ENCODE data around the gene WHAMM.
"Not testable (repeated sequence)": the region's sequence is repeated elsewhere in the genome, so short reads cannot be mapped to it uniquely, and the experiment has no call there.

The WHAMM gene

GRCh38 chr15:82862886-82863285 is 53.5 kb downstream of the WHAMM start:
- no peak for DNase-seq

- DNase-seq, result no peak
Observed at GRCh38 chr15:82864967-82865366, 55.5 kb downstream of the WHAMM start.

- not testable (repeated sequence) for DNase-seq
Observed at GRCh38 chr15:82865581-82865980, 56.2 kb downstream of the WHAMM start.

DNA sequence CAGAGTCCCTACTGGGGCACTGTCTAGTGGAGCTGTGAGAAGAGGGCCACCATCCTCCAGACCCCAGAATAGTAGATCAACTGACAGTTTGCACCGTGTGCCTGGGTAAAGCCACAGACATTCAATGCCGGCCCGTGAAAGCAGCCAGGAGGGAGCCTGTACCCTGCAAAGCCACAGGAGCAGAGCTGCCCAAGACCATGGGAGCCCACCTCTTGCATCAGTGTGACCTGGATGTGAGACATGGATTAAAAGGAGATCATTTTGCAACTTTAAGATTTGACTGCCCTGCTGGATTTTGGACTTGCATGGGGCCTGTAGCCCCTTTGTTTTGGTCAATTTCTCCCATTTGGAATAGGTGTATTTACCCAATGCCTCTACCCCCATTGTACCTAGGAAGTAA is 56.6 kb downstream of the WHAMM start:
- DNase-seq, result not testable (repeated sequence)

DNA sequence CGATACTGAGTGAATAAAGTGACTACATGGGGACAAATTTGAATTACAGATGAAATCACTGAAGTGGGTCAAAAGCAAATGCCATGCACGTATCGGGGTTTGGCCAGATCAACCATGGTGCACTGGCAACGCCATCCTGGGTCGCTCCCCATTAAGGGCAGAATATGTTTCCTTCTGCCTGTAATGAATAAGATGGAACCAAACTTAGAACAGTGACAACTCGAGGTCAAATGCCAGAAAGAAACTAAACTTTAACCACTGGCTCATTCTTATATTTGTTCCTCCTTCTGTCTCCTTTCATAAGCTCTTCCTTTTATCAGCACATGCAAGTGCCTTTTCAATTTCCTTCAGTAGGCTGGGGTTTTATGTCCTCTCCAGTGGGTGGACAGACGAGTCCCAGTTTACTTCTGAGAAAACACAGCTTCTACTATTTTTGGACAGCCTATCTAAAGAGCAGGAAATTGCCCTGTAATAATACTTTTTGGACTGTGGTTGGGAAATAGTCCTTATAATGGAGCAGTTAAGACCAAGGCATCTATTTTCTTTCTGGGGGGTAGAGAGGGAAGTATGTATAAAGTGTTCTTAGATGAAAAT is 61.4 kb downstream of the WHAMM start:
- no peak for DNase-seq

- no peak for DNase-seq
Observed at GRCh38 chr15:82871358-82871757, 61.9 kb downstream of the WHAMM start.

DNA sequence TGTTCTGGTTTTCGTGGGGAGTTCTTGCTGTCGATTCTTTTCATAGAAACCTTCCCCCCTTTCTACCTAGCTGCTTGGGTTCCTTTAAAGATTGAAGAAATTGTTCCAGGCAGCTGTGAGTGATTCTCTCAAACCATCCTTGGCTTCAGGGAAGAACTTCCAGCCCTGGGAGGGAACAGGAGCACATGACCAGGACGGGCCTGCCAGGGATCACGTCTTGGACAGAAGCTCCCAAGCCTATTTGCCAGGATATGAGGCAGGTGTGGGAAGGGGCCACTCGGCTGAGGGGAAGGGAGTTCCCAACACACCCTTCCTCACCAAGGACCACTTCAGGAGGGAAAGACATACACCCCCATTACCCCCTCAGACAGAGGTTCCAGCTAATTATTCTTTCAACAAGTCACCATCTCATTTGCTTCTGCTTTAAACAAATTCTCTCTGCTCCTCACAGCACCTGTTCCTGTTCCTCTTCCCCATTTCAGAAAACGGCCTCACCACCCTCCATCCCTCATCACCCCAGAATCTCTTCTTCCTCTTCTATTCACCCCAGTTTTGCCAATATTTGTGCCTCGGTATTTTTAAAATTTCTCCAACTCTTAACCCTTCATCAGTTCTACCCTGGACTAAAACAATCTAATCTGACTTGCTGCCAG is 62.5 kb downstream of the WHAMM start:
- no peak for DNase-seq

DNA sequence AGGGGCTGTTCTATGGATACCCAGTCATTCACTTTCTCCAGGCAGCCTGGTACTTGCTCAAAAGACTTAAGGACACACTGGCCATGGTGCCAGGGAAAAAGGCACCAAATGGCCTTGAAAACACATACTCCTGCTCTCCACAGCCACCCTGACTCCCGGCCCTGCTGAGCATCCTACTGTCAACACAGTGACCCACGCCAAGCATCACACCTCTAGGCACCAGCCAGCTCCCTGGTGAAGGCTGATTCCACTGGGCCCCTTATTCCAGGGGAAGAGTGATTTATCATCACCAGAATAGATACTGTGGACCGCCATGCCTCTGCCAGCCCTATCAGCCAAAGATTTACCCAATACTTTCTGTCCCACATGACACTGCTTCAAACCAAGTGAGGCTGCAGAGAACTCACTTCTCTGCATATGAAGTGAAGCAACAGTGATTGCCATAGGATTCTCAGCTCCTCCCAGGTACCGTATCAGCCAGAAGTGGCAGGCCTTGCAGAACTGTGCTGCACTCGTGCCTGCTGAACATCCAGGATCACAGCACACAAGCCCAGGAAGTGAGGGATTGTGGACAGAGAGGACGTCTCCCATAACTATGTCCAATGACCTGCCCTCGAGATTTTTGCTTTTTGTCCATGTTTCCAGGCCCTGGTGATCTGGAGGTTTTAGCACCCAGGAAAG is 63.7 kb downstream of the WHAMM start:
- no peak for DNase-seq

GRCh38 chr15:82874267-82874666 is 64.8 kb downstream of the WHAMM start:
- no peak for DNase-seq

DNA sequence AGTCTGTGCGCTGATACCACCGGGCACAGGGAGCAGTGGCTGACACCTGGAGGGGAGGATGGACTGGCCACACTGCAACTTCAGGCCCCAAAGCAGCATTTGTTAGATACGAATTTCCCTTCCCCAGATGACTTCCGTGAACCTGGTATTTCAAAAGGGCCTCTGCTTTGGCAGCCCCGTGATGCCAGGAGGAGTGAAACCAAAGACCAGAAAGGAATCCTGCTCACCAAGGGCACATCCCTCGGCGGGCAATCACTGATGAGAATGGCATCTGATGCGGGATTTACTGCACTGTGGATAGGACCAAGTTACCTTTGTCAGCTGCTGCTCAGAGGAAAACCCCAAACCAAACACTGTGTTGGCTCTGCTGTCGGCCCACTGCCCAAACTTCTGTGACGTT is 65.5 kb downstream of the WHAMM start:
- DNase-seq, result no peak

DNA sequence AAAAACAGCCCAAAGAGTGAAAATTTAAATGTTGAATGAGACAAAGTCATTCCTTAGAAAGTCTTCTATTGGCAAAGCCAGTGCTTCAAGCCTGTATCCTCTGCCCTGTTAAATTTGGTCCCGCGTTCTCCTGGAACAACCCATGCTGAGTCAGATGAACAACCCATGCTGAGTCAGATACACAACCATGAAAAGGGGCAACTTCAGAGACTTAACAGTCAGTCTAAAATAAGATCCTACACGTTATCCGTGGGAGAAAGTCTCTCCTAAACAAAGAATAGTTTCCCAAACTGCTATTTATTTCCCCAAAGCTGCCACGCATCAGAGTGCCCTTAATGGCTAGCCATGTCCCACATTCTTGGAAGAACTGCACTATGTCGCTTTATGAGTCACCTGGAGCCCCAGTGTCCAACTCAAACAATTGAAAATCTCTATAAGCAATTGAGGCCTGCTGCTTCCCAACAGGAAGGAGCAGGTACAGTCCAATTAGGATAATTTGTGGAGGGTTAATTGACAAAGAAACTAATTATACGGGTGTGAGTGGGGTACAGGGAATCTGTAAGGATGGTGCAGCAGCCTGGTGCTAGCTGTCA is 66.1 kb downstream of the WHAMM start:
- DNase-seq, result no peak

DNA sequence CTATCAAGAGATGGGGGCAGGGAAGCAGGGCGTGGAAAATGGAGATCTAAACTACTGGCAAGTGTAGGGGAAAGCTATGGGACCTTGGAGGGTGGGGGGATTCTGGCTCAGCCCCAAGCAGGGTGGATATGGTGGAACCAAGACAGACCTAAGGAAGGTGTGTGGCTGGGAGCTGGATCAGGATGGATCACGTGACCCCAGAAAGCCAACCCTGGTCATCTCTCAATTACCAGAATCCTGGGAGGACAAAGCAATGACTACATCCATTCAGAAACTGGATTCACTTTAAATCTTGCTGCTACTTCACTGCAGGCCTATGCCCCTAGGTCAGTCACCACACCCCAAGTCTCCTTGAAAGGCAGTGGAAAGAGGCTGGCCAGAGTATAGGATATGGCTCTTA is 68.4 kb downstream of the WHAMM start:
- DNase-seq, result no peak

GRCh38 chr15:82878325-82878724 is 68.9 kb downstream of the WHAMM start:
- no peak for DNase-seq

GRCh38 chr15:82880704-82881103 is 71.3 kb downstream of the WHAMM start:
- no peak for DNase-seq

DNA sequence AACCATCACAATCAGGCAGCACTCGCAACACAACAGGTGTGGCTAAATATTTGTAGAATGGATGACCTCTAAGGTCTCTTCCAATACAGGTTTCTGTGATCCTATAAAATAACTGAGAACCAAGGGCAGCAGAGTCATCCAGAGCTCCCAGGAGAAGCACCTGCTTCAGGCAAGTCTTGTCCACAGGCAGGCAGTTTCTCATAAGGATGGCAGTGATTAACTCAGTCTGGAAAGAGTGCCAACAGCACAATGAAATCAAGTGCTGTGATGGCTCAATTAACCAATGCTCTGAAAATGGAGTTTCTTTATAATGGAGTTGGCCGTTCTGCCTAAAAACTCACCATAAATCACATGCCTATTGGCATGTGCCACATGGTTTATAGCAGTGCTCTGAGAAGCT is 72.3 kb downstream of the WHAMM start:
- no peak for DNase-seq

DNA sequence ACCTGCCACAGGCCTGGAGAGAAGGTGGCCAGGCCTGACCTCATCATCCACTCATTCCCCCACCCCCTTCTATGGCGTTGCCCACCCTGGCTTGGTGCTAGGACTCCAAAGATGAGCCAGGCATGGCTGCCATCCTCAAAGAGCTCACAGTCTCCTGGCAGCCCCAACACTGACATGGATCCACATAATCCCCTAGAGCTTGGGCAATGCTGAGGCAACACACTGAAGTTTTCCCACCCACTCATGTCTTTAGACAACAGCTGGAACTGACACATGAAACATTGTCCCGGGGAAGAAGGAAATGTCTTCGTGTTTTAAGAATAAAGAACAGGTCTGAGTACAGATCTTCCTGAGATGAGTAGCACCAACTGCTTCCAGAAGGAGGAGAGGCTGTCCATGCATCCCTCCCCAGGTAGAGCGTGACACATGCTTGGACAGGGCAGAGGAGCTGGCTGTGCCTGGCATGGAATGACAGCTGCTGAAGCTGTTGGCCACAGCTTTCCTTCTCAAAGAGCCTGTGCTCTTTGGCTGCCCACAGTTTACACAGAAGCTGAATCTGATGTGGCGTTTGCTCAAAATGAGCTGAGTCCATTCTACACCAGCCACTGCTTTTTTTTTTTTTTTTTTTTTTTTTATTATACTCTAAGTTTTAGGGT is 73.0 kb downstream of the WHAMM start:
- no peak for DNase-seq

All from nucleus accumbens (tissue), 56 donors.